GM18951 (cell line): Measurements from ENCODE around the gene ZBTB2.

ENCODE experiments used
- POLR2A ChIP-seq: IDR thresholded peaks from 4 replicates; pipeline ENCODE4 v1.6.1; 2011; ENCODE audit warnings: mild to moderate bottlenecking; ENCODE audit not compliant: insufficient read length, insufficient read depth; ENCODE audit errors: extremely low read depth
- in situ Hi-C: fragments of 300-500 bp; cut with MboI; formaldehyde crosslinking; loops from one replicate; pipeline ENCODE4 v1.12.0; 2022; ENCODE audit warnings: low sequenced_read_pairs, mixed read lengths, inconsistent platforms; ENCODE audit not compliant: unreplicated experiment

Gene ZBTB2

GRCh38 chr6:151414641-151415260 lies 23.4 kb upstream of the ZBTB2 start:
- TF ChIP-seq POLR2A: no peak
- in situ Hi-C loops: no loop called here

DNA sequence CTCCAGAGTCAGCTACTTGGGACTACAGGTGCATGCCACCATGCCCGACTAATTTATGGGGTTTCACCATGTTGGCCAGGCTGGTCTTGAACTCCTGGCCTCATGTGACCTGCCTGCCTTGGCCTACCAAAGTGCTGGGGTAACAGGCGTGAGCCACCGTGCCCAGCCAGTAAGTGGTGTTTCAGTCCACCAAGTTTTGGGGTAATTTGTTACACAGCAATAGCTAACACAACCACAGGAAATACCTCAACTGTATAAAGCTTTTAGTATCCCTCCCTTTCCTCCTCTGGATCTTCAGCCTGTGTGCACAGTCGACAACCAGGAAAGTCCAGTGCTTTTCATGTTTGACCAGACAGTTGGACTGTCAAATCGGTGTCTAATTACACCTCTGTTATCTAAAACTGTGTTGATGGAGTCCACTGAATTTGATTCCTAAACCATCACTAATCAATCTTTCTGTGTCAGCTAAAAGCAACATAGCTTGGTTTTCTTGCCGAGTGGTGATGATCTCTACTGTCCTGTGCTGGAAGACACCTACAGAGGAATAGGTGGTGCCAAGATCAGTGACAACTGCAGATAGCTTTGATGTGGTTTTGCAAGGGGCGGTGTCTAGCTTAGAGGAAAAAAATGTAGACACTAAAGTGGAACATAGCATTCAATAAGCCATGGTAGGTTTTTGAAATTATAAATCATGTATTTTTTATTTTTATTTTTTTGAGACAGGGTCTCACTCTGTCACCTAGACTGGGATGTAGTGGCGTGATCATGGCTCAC lies 22.2 kb upstream of the ZBTB2 start:
- TF ChIP-seq POLR2A: no peak
- in situ Hi-C loops: no loop called here

- no peak for TF ChIP-seq POLR2A
- in situ Hi-C loops: no loop called here
These were observed 21.6 kb upstream of the ZBTB2 start for GRCh38 chr6:151412909-151413308.

GRCh38 chr6:151409679-151410078 lies 18.3 kb upstream of the ZBTB2 start:
- no peak for TF ChIP-seq POLR2A
- in situ Hi-C loops: no loop called here

GRCh38 chr6:151409260-151409659 lies 17.9 kb upstream of the ZBTB2 start:
- TF ChIP-seq POLR2A: no peak
- in situ Hi-C loops: no loop called here

DNA sequence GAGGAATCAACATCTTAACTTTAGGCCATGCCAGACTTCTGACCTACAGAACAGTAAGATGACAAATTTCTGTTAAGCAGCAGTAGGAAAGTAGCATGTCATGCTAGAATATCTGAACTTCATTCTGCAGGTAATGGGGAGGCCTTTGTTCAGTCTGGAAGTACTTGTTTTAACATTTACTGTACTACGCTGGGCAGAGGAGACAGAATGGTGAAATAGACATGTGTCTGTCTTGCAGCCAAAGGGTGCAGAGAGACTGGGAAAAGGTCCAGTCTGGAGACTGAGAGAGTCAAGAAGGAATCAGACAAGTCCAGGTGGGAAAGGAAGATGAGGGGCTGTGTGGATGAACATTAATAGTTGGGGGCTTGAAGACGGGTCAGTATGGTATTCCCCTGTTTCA lies 17.5 kb upstream of the ZBTB2 start:
- no peak for TF ChIP-seq POLR2A
- in situ Hi-C loops: no loop called here

GRCh38 chr6:151403919-151404308 lies 12.6 kb upstream of the ZBTB2 start:
- TF ChIP-seq POLR2A: no peak
- in situ Hi-C loops: no loop called here

DNA sequence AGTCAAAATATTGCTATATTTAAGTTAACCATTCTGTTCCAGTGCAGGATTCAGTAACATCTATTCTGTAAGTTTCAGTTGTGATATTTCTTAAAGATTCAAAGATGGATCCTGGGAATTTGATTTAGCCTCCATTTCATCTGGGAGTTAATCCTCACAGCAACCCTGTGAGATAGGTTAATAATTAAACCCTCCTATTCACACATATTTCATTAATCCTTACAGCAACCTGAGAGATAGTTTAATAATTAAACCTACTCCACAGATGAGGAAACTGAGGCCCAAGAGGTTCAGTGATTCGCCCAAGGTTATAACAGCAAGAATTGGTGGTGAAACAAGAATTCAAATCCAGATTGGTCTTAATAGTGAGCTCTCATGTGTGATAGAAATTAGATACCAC lies 10.9 kb upstream of the ZBTB2 start:
- no peak for TF ChIP-seq POLR2A
- in situ Hi-C loops: no loop called here

DNA sequence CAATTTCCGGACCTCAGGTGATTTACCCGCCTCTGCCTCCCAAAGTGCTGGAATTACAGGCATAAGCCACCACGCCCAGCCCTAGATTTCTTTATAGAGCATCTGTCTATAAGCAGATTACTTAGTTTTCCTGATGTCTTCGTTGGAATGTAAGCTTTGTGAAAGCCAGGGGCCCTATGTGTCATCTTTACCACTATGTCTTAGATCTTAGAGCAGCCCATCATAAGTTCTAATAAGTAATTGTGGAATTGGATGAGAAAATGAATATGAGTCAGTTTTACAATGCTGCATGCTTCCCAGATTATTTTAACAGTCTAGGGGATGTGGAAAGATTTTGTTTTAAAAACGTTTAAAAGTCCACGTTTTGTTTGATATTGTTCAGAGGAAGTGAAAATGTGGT lies 9.1 kb upstream of the ZBTB2 start:
- TF ChIP-seq POLR2A: no peak
- in situ Hi-C loops: no loop called here

GRCh38 chr6:151399679-151400078 lies 8.3 kb upstream of the ZBTB2 start:
- in situ Hi-C loops: no loop called here
- no peak for TF ChIP-seq POLR2A

GRCh38 chr6:151393410-151393809 lies 2.1 kb upstream of the ZBTB2 start:
- in situ Hi-C loops: no loop called here
- TF ChIP-seq POLR2A: no peak

DNA sequence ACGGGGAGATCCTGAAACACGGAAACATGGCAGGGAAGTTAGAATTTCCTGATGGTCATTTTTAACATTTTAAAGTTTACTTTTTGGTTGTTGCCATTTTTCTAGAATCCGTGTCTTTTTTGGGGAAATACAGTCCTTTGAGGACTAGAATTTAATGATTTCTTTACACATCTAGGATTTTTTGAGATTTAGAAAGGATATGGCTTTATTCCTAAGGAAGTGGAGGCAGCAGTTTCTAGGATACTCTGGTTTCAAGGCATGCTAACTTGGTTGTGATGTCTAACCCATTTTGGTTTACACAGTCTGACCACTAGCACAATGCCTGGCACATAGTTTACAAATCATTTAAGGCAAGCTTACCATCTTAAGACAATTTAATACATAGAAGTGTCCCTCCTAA lies 1.1 kb upstream of the ZBTB2 start:
- no peak for TF ChIP-seq POLR2A
- in situ Hi-C loops: no loop called here

- in situ Hi-C loops: no loop called here
- peak; percentile 13 for TF ChIP-seq POLR2A
These were observed 398 bp downstream of the ZBTB2 start for GRCh38 chr6:151390851-151391470.
